HG03039 (cell line): ENCODE measurements around the gene SDCCAG8.
A peak's percentile ranks its signal among the peaks of the same experiment; 100 is the strongest.
"Not testable (repeated sequence)": the region's sequence is repeated elsewhere in the genome, so short reads cannot be mapped to it uniquely, and the experiment has no call there.

Source experiments
- ATAC-seq: cut with Tn5 transposase; IDR thresholded peaks from one replicate; pipeline ENCODE4 v1.9.1; 2021; ENCODE audit warnings: mild to moderate bottlenecking, moderate library complexity; ENCODE audit not compliant: unreplicated experiment

Gene SDCCAG8

DNA sequence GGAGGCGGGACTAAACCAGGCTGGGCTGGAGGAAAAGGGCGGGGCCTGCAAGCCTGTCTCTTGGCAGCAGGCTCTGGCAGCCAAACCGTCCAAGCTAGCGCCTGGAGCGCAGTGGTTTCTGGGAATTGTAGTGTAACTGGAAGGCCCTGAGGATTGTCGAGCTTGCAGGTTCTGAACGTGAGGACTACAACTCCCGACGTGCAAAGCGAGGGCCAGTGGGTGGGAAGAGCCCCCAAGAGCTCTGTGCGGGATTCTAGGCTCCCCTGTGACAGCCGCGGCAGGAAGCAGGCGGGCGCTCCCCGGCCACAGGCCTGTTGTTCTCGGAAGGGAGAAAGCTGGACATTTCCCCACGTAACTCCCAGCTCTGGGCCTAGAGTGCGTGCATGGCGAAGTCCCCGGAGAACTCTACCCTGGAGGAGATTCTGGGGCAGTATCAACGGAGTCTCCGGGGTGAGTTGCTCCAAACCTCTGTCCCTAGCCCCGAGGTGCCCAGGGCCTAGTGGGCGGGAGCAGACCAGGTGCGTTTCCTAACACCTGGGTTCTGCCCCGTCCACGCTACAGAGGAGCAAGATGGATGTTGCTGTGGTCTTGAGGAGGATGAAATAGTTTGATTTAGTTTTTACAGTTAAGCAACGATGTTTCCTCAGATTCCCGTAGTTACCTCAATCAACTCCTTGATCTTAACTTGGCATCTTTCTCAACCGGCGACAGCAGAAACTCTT, at the start of gene SDCCAG8:
Gene SDCCAG8, plus strand, starts transcription at position 251 of the 722 bp plus-strand sequence. Its CDS starts 133 bp downstream, at position 384.
- ATAC-seq: peak; percentile 66

- not testable (repeated sequence) for ATAC-seq
Measured at GRCh38 chr1:243211984-243212383, 43.9 kb upstream of the SDCCAG8 start.

DNA sequence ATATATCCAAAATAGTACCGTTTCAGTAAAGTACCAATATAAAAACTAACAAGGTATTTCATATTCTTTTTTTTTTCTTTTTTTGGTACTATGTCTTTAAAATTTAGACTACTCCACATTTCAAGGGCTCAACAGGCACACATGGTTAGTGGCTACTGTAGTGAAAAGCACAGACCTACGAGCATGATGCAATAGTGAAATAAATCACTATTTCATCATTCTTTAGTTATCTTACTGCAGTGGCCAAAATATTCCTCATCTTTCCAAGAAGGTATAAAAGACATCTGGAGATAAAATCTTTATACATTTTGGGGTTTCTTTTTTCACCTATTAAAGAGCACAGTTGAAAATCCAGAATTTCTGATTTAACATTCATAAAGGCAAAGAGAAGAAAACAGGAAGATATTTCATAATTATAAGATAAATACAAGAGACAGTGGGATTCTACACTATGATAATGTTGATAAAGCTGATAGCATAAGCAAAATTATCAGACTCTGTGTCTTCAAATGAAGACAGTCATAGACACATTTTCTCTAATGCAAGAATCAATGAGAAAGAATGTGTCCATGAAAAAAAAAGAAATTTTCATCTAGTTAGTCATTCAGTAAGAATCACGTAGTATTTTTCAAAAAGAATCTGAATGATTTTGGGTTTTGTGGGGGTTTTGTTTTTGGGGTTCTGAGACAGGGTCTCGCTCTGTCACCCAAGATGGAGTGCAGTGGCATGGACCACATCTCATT, 42.6 kb upstream of the SDCCAG8 start:
- no peak for ATAC-seq

DNA sequence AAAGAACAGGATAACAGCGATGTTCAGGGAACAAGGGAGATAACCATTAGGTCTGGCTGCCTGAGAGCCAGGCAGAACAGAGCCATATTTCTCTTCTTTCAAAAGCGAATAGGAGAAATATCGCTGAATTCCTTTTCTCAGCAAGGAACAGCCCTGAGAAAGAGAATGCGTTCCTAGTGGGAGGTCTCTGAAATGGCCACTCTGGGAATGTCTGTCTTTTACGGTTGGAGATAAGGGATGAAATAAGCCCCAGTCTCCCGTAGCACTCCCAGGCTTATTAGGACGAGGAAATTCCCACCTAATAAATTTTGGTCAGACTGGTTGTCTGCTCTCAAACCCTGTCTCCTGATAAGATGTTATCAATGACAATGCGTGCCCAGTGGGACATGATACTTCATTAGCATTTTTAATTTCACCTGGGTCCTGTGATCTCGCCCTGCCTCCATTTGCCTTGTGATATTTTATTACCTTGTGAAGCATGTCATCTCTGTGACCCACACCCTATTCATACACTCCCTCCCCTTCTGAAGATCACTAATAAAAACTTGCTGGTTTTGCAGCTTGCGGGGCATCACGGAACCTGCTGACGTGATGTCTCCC, 40.5 kb upstream of the SDCCAG8 start:
- not testable (repeated sequence) for ATAC-seq

- no peak for ATAC-seq
Measured at GRCh38 chr1:243216741-243217140, 39.1 kb upstream of the SDCCAG8 start.

DNA sequence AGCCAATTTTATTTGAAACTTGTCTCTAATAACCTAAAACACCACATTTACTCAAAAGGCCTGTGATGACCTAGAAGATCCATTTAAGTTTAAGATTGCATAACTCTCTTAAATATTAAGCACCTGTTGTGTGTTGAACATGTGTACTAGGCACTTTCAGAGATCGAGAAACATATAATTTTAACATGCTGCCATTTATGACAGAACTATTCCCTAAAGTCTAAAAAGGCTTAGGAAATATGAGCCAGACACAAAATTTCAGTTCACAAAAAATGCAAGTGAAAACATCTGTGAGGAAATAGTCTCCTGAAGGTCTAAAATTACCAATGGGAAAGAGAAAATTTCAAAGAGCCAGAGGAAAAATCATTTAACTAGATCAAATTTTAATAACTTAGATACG, 38.5 kb upstream of the SDCCAG8 start:
- ATAC-seq: no peak

DNA sequence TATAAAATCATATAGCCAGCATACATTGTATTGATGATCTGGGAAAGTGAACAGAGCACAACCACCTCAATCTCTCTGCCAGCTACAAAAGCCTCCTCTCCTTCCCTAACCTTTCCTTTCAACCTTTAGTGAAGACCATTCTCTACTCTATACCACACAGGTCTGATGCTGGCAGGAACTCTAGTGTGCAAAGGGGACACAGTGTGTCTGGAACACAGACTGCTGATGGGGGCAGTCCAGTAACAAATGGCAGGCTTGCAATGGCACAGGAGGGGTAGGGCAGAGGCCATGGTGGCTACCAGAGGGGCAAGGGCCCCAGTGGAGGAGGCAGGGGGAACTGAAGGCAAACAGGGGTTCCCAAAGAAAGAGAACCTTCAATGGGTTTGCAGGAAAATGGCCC, 37.8 kb upstream of the SDCCAG8 start:
- no peak for ATAC-seq

- no peak for ATAC-seq
Measured at GRCh38 chr1:243227622-243228021, 28.2 kb upstream of the SDCCAG8 start.

DNA sequence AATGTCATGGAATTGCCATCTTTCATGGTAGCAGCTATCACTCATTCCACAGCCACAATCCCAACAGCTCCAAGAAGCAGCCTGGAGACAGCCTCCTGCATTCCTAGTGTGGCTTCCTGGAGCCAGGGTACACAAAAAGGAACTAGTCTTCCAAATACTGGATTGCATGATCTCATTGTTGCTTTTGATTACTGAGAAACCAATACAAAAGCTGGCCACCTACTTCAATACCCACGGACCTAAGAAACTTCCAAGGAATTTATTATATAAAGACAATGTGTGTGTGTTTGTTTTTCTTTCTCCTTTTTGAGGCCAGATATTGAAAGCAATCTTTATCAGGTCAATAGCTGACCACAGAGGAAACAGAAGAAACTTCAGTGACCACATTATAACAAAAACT, 26.3 kb upstream of the SDCCAG8 start:
- ATAC-seq: no peak

DNA sequence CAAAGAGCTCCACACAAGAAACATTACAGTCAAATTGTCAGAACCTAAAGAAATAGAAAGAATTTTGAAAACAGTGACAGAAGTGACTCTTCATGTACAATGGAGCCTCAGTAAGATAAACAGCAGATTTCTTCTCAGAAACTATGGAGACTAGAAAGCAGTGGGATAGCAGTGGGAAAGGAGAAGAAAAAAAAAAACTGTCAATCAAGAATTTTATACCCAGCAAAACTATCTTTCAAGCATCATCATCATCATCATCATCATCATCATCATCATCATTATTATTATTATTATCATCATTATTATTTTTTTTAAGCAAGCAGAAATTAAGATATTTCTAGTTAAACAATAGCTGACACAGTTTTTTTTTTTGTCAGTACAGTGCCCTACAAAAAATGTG, 24.9 kb upstream of the SDCCAG8 start:
- ATAC-seq: no peak

- ATAC-seq: no peak
Measured at GRCh38 chr1:243233908-243234307, 21.9 kb upstream of the SDCCAG8 start.

- no peak for ATAC-seq
Measured at GRCh38 chr1:243234978-243235647, 20.7 kb upstream of the SDCCAG8 start.

DNA sequence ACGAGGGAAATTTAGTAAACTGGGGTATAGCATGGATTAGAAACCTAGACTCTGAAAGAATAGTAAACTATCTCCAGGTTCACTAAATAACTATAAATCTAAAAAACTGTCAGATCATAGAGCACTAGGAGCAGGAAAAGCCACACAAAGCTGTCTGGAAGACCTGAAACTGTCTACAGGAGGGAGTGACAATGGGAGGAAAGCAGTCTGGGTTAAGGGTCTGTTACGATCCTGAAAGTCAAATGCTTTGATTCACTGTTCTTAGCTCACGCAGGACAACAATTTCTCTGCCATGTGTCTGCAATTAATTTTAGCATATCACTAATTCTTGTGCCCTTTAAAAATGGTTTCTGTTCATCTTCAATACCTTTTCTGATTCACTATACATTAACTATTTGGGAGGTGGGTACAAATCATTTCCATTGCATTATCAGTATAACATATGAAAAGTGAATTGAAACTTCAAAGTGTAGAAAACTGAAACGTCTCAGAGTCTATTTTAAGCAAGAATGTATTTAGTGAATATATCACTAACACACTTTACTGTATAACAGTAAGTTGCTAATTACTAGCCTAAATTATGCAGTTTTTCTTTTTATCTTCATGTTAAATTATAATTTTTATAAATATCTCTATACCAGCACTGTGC, 19.1 kb upstream of the SDCCAG8 start:
- no peak for ATAC-seq

DNA sequence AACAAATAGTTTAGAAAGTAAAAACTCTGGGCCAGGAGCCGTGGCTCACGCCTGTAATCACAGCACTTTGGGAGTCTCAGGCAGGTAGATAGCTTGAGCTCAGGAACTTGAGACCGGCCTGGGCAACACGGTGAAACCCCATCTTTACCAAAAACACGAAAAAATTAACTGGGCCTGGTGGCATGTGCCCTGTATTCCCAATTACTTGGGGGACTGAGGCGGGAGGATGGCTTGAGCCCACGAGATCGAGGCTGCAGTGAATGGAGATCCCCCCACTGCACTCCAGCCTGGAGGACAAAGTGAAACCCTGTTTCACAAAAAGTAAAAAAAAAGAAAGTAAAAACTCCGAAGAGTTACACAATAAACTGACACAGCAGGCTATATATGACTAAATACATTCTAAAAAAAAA, 11.4 kb upstream of the SDCCAG8 start:
- peak; percentile 50 for ATAC-seq

GRCh38 chr1:243246916-243247315, 8.9 kb upstream of the SDCCAG8 start:
- no peak for ATAC-seq

GRCh38 chr1:243247901-243248300, 7.9 kb upstream of the SDCCAG8 start:
- ATAC-seq: no peak

DNA sequence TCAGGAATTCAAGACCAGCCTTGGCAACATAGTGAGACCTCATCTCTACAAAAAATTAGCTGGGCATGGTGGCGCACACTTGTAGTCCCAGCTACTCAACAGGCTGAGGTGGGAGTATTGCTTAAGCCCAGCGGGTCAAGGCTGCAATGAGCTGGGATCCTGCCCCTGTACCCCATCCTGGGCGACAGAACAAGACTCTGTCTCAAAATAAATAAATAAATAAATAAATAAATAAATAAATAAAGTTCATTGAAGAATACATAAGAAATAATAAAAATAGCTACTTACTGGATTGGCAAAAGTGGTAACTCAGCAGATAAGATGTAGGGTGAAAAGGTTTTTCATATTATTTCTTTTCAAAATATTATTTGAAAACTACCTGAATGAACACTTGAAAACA, 6.6 kb upstream of the SDCCAG8 start:
- no peak for ATAC-seq

- ATAC-seq: no peak
Measured at GRCh38 chr1:243250102-243250501, 5.7 kb upstream of the SDCCAG8 start.

DNA sequence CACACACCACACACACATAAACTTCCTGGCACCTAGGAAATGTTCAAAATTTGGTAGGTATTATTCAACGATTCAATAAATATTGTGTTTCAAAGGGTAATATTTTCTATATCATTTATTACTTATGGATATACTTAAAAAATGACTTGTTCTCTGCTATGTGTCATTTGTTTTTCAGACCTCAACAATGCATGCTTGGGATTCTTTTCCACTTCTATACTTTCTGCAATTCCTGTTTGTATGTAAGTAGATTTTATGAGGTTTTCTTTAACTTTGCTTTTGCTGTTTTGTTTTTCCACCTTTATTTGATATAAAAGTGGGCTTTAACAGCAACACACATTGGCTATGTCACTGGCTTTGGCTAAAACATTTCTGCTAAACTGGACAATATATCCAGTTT, 4.3 kb upstream of the SDCCAG8 start:
- ATAC-seq: no peak

DNA sequence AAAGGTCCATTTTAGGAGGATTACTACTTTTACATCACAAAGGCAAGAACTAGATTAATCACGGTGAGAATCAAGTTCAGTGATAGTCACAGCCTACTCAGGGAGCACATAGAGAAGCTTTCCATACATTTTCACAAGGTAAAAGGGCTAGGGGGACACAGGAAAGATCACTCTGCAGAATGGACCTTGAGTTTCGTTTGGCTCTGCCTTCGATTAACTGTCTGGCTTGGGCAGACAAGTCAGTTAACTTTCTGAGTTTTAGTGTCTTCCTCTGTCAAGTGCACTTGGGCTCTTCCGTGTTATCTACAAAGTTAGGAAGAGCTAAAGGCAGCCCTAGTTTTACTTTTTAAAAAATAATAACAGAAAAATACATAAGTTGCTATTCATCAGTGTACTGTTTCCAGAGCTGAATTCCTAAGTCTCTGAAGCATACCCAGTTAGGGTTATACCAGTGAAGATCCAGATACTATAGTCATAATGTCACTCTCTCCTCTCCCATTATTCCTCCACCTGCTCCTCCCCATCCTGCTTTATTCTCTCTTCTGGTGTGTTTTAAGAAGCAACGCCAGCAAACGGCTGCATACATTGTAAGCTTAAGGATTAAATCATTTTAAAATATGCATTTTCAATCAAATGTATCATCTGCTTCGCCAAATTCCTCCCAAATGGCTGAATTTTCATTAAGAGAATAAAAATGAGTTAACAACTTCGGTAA, 2.5 kb upstream of the SDCCAG8 start:
- no peak for ATAC-seq

DNA sequence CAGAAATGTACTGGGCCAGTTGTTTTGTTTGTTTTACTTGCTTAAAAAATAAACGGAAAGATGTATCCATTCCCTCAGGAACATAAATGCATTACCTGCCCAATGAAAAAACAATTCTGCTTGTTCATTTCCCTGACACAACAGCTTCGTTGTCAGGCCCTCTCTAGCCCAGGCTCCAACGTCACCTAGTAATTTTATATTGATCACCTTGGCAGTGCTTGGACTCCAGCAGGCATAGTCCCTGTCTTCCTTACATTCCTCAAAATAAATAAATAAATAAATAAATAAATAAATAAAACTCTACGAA, 2.0 kb upstream of the SDCCAG8 start:
- no peak for ATAC-seq
